Esophagus squamous epithelium (tissue), 5 donors: Measurements from ENCODE around the gene AFP. TPM values are rescaled to one million over a fixed set of nuclear protein-coding genes. Genes with fewer than 3 reads are reported as not detected.

Experiments used
- DNase-seq: peaks from one replicate; lab custom pipeline; 2025; lab: John Stamatoyannopoulos, UW
- H3K27ac ChIP-seq, 4 donors: fragments of 200-600 bp; sonication (generic); one replicate each; pipeline ENCODE4 v1.5.1; 2016 to 2019; ENCODE audit warnings: mild to moderate bottlenecking in 1 of 4
- H3K27me3 ChIP-seq, 4 donors: fragments of 200-600 bp; sonication (generic); 1 replicate in 3 of 4; 2 replicates in 1 of 4; pipeline versions ENCODE4 v1.5.1 to v1.6.0; 2017 to 2021; ENCODE audit warnings: antibody characterized with exemption in 1 of 4
- H3K36me3 ChIP-seq, 3 donors: fragments of 200-600 bp; sonication (generic); one replicate each; pipeline ENCODE4 v1.5.1; 2016 to 2019
- H3K4me1 ChIP-seq, 3 donors: fragments of 200-600 bp; sonication (generic); one replicate each; pipeline ENCODE4 v1.5.1; 2017 to 2019
- H3K4me3 ChIP-seq, 4 donors: fragments of 200-600 bp; sonication (generic); 1 replicate in 3 of 4; 2 replicates in 1 of 4; pipeline ENCODE4 v1.5.1; 2016 to 2019; ENCODE audit warnings: mild to moderate bottlenecking in 2 of 4, moderate library complexity in 1 of 4
- H3K9me3 ChIP-seq, 3 donors: fragments of 200-600 bp; sonication (generic); one replicate each; pipeline ENCODE4 v1.5.1; 2016 to 2019
- CTCF ChIP-seq, 6 experiments: fragments of 450-650 bp in 4 of 6; fragments of 200-600 bp in 2 of 6; sonication (generic) in 2 of 6; IDR thresholded peaks; one replicate each; pipeline ENCODE4 v1.5.1; 2016 to 2019; ENCODE audit warnings: antibody characterized with exemption in 6 of 6, mild to moderate bottlenecking in 4 of 6, moderate library complexity in 4 of 6
- POLR2A ChIP-seq, 4 donors: fragments of 450-650 bp; IDR thresholded peaks; one replicate each; pipeline ENCODE4 v1.6.1; 2017; ENCODE audit warnings: antibody characterized with exemption in 4 of 4, mild to moderate bottlenecking in 4 of 4, moderate library complexity in 3 of 4
- WGBS, 2 donors: methylation state at CpG; one replicate each; pipeline ENCODE4 v1.1.5; 2018; 5-methylcytosine and 5-hydroxymethylcytosine counted together
- intact Hi-C: fragments of 100-400 bp; cut with DNase I; formaldehyde crosslinking; loops from one replicate; pipeline ENCODE4 v1.15.0; 2022
- total RNA-seq, 4 donors: library from RNA; depleted of rRNA; stranded (reverse); fragments of >200 nt; gene quantifications; one replicate each; pipeline ENCODE4 v1.1.0, GENCODE V29; 2016
- donor health status: DM: yes; HTN: yes; CAD: no.

The AFP gene
- total RNA-seq, 4 donors from 2014 or later = not detected

- intact Hi-C loops = no loop called here
- 93 to 95% methylated on average over 3 of the region's 3 CpGs for WGBS, 2 donors
- H3K27me3 ChIP-seq = no peaks in the 10 kb centered on the region
- no peaks in the 10 kb centered on the region for H3K9me3 ChIP-seq
- no peak for TF ChIP-seq POLR2A (IDR thresholded peaks at IDR 0.05)
- TF ChIP-seq CTCF (IDR thresholded peaks at IDR 0.05) = no peak
- H3K27ac ChIP-seq = no peak overlapping the region
- no peaks in the 10 kb centered on the region for H3K4me1 ChIP-seq
- H3K4me3 ChIP-seq = no peak overlapping the region
- no peaks in the 10 kb centered on the region for H3K36me3 ChIP-seq
- DNase-seq = no peak
Observed at GRCh38 chr4:73468170-73468569, 32.1 kb downstream of the AFP start.

- intact Hi-C loops = no loop called here
- H3K27me3 ChIP-seq = no peaks in the 10 kb centered on the region
- no peaks in the 10 kb centered on the region for H3K4me1 ChIP-seq
- H3K4me3 ChIP-seq = no peak overlapping the region
- H3K27ac ChIP-seq = no peak overlapping the region
- WGBS, 2 donors = 82 to 100% methylated on average over 1 of the region's 1 CpG
- TF ChIP-seq CTCF (IDR thresholded peaks at IDR 0.05) (no peak), POLR2A (IDR thresholded peaks at IDR 0.05) (no peak)
- H3K36me3 ChIP-seq = no peaks in the 10 kb centered on the region
- H3K9me3 ChIP-seq = peaks cover 0 to 9% (median 0%) of the 10 kb centered on the region in 3 donors
- DNase-seq = no peak
Observed at GRCh38 chr4:73470728-73471127, 34.7 kb downstream of the AFP start.

GRCh38 chr4:73477176-73477575 is 41.2 kb downstream of the AFP start:
- Histone ChIP-seq H3K36me3 (no peaks in the 10 kb centered on the region), H3K4me1 (no peaks in the 10 kb centered on the region), H3K27me3 (no peaks in the 10 kb centered on the region), H3K4me3 (no peak overlapping the region), H3K9me3 (peaks cover 0 to 9% (median 0%) of the 10 kb centered on the region in 3 donors), H3K27ac (no peak overlapping the region)
- DNase-seq = no peak
- intact Hi-C loops = no loop called here
- 81 to 82% methylated on average over 6 to 9 of the region's 11 CpGs for WGBS, 2 donors
- TF ChIP-seq CTCF (IDR thresholded peaks at IDR 0.05) = no peak
- TF ChIP-seq POLR2A (IDR thresholded peaks at IDR 0.05) = no peak

GRCh38 chr4:73479323-73479722 is 43.3 kb downstream of the AFP start:
- H3K4me1 ChIP-seq = no peaks in the 10 kb centered on the region
- intact Hi-C loops = no loop called here
- H3K9me3 ChIP-seq = peaks cover 0 to 4% (median 0%) of the 10 kb centered on the region in 3 donors
- TF ChIP-seq POLR2A (IDR thresholded peaks at IDR 0.05) = no peak
- TF ChIP-seq CTCF (IDR thresholded peaks at IDR 0.05) = no peak
- no peak overlapping the region for H3K4me3 ChIP-seq
- H3K36me3 ChIP-seq = no peaks in the 10 kb centered on the region
- H3K27me3 ChIP-seq = no peaks in the 10 kb centered on the region
- DNase-seq = no peak
- no peak overlapping the region for H3K27ac ChIP-seq
- 79 to 82% methylated on average over 1 of the region's 1 CpG for WGBS, 2 donors

- no peak for DNase-seq
- no peaks in the 10 kb centered on the region for H3K27me3 ChIP-seq
- 44 to 45% methylated on average over 2 of the region's 2 CpGs for WGBS, 2 donors
- no peaks in the 10 kb centered on the region for H3K9me3 ChIP-seq
- H3K4me1 ChIP-seq = no peaks in the 10 kb centered on the region
- TF ChIP-seq CTCF (IDR thresholded peaks at IDR 0.05) = no peak
- no peak for TF ChIP-seq POLR2A (IDR thresholded peaks at IDR 0.05)
- intact Hi-C loops = no loop called here
- no peaks in the 10 kb centered on the region for H3K36me3 ChIP-seq
- no peak within 1 kb of the TSS for H3K4me3 ChIP-seq
- no peak within 1 kb of the TSS for H3K27ac ChIP-seq
Observed at GRCh38 chr4:73481358-73481757, 45.3 kb downstream of the AFP start, which contains the start of gene AFM. Gene AFM (plus strand): TSS chr4:73481745. CDS start chr4:73481776, 31 bp downstream.
